ENCODE measurements around the gene FAM135A. TPM values are rescaled to one million over a fixed set of nuclear protein-coding genes. Genes with fewer than 3 reads are reported as not detected.

Gene FAM135A
- total and polyA plus RNA-seq, 2 donors (not counting 1 experiment from before 2014, with no cell fraction given) = 3.9 to 30.6 TPM

DNA sequence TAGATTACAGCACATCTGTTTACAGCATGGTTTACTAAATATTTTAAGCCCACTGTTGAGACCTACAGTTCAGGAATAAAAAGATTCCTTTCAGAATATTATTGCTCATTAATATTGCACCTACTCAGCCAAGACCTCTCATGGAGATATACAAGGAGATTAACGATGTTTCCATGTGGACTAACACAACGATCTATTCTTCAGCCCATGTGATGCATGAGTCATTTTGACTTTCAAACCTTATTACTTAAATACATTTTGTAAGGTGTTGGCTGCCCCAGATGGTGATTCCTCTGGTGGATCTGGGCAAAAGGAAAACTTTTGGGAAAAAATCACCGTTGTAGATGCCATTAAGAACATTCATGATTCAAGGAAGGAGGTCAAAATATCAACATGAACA lies 105.4 kb downstream of the FAM135A start:
- no peak overlapping the region for H3K27ac Mint-ChIP-seq
- Histone ChIP-seq H3K9me3 (ENCODE audit: control extremely low read depth in 1 of 3, control insufficient read depth in 2 of 3, insufficient read depth in 1 of 3, low read length in 2 of 3) (no peaks in the 10 kb centered on the region), H3K79me2 (ENCODE audit: control insufficient read depth, insufficient read depth, low read length) (no peaks in the 10 kb centered on the region), H2AFZ (ENCODE audit: insufficient read depth, low read depth, low read length, poor library complexity, severe bottlenecking) (no peak overlapping the region), H4K20me1 (ENCODE audit: control insufficient read depth, insufficient read depth, low read length, poor library complexity, severe bottlenecking) (no peaks in the 10 kb centered on the region), H3K9ac (ENCODE audit: low read length) (no peak overlapping the region), H3K27ac (ENCODE audit: low read length in 2 of 2) (no peak overlapping the region), H3K4me1 (ENCODE audit: control insufficient read depth in 2 of 2, insufficient read depth in 2 of 2, low read length in 2 of 2) (no peaks in the 10 kb centered on the region), H3K4me3 (ENCODE audit: control extremely low read depth in 1 of 5, extremely low read depth in 1 of 5, insufficient read depth in 1 of 5, low read depth in 2 of 5, low read length in 4 of 5) (no peak overlapping the region), H3K4me2 (replicated peaks; ENCODE audit: low read depth, low read length, poor library complexity, severe bottlenecking) (no peak overlapping the region), H3K36me3 (replicated peaks in 1 of 2; ENCODE audit: control extremely low read depth in 1 of 2, control insufficient read depth in 1 of 2, extremely low read depth in 1 of 2, insufficient read depth in 2 of 2, low read length in 1 of 2) (no peaks in the 10 kb centered on the region), H3K27me3 (replicated peaks in 1 of 4; ENCODE audit: control extremely low read depth in 1 of 4, control insufficient read depth in 3 of 4, insufficient read depth in 4 of 4, low read length in 3 of 4) (no peaks in the 10 kb centered on the region)
- H3K4me1 Mint-ChIP-seq = no peaks in the 10 kb centered on the region
- no peak overlapping the region for H3K4me3 Mint-ChIP-seq
- no peaks in the 10 kb centered on the region for H3K27me3 Mint-ChIP-seq
- TF ChIP-seq, protein P1, sequence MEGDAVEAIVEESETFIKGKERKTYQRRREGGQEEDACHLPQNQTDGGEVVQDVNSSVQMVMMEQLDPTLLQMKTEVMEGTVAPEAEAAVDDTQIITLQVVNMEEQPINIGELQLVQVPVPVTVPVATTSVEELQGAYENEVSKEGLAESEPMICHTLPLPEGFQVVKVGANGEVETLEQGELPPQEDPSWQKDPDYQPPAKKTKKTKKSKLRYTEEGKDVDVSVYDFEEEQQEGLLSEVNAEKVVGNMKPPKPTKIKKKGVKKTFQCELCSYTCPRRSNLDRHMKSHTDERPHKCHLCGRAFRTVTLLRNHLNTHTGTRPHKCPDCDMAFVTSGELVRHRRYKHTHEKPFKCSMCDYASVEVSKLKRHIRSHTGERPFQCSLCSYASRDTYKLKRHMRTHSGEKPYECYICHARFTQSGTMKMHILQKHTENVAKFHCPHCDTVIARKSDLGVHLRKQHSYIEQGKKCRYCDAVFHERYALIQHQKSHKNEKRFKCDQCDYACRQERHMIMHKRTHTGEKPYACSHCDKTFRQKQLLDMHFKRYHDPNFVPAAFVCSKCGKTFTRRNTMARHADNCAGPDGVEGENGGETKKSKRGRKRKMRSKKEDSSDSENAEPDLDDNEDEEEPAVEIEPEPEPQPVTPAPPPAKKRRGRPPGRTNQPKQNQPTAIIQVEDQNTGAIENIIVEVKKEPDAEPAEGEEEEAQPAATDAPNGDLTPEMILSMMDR (IDR thresholded peaks at IDR 0.05) = no peak
- TF ChIP-seq EZH2 (IDR thresholded peaks at IDR 0.05; ENCODE audit: borderline replicate concordance, insufficient read depth, low read depth, low read length, poor library complexity, severe bottlenecking) = no peak
- no peak for DNase-seq
- intact Hi-C loops (cut with micrococcal nuclease) = no loop called here
- POLR2A ChIA-PET = no interaction called here
- no peaks in the 10 kb centered on the region for H3K9me3 Mint-ChIP-seq (ENCODE audit: insufficient read depth)
- no peak for ATAC-seq (ENCODE audit: low read depth)
- 100% methylated on average over 1 of the region's 3 CpGs for WGBS (ENCODE audit: insufficient coverage)
- CTCF ChIA-PET = interaction anchor here (1.5 to 5.1 kb wide), 2 partner anchors 168 to 365 kb away, joined by 3 to 73 read pairs; no protein-coding TSS in a partner anchor

DNA sequence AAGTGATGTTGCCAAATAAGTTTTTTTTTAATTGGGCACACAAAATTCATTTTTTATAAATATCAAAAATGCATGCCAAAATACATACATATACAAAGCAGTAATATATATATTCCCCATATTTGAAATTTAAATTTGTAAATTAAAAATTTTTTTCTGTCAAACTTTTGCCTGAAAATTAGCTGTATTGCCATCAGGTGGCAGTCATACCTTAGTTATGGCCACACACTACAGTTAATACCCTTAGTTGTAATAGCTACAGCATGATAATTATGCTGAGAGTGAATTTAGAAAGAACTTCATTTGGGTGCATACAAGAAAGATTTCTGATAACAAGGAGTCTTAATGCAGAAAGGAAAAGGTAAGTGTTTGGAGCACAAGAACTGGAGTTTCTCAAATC lies 107.3 kb downstream of the FAM135A start:
- intact Hi-C loops (cut with micrococcal nuclease) = loop anchor here (1.0 kb wide), 2 partner anchors 166 to 364 kb away; no protein-coding TSS in a partner anchor

More for the DNA sequence above, 107.3 kb downstream of the FAM135A start:
- Histone ChIP-seq H3K27ac (ENCODE audit: low read length in 2 of 2) (no peak overlapping the region), H3K79me2 (ENCODE audit: control insufficient read depth, insufficient read depth, low read length) (no peaks in the 10 kb centered on the region), H2AFZ (ENCODE audit: insufficient read depth, low read depth, low read length, poor library complexity, severe bottlenecking) (no peak overlapping the region), H3K4me2 (replicated peaks; ENCODE audit: low read depth, low read length, poor library complexity, severe bottlenecking) (no peak overlapping the region), H3K9me3 (ENCODE audit: control extremely low read depth in 1 of 3, control insufficient read depth in 2 of 3, insufficient read depth in 1 of 3, low read length in 2 of 3) (no peaks in the 10 kb centered on the region), H4K20me1 (ENCODE audit: control insufficient read depth, insufficient read depth, low read length, poor library complexity, severe bottlenecking) (no peaks in the 10 kb centered on the region), H3K9ac (ENCODE audit: low read length) (no peak overlapping the region), H3K36me3 (replicated peaks in 1 of 2; ENCODE audit: control extremely low read depth in 1 of 2, control insufficient read depth in 1 of 2, extremely low read depth in 1 of 2, insufficient read depth in 2 of 2, low read length in 1 of 2) (no peaks in the 10 kb centered on the region), H3K27me3 (replicated peaks in 1 of 4; ENCODE audit: control extremely low read depth in 1 of 4, control insufficient read depth in 3 of 4, insufficient read depth in 4 of 4, low read length in 3 of 4) (no peaks in the 10 kb centered on the region), H3K4me3 (ENCODE audit: control extremely low read depth in 1 of 5, extremely low read depth in 1 of 5, insufficient read depth in 1 of 5, low read depth in 2 of 5, low read length in 4 of 5) (no peak overlapping the region), H3K4me1 (ENCODE audit: control insufficient read depth in 2 of 2, insufficient read depth in 2 of 2, low read length in 2 of 2) (no peaks in the 10 kb centered on the region)
- POLR2A ChIA-PET = no interaction called here
- Mint-ChIP-seq H3K4me1 (no peaks in the 10 kb centered on the region), H3K9me3 (ENCODE audit: insufficient read depth) (no peaks in the 10 kb centered on the region), H3K4me3 (no peak overlapping the region), H3K27me3 (no peaks in the 10 kb centered on the region), H3K27ac (no peak overlapping the region)
- ATAC-seq (ENCODE audit: low read depth) = no peak
- TF ChIP-seq, protein P1 (IDR thresholded peaks at IDR 0.05) = peak; percentile 64
- no peak for TF ChIP-seq EZH2 (IDR thresholded peaks at IDR 0.05; ENCODE audit: borderline replicate concordance, insufficient read depth, low read depth, low read length, poor library complexity, severe bottlenecking)
- CTCF ChIA-PET = interaction anchor here (0.6 to 5.1 kb wide), 15 partner anchors 17 to 678 kb away, joined by 3 to 73 read pairs (median 4); partner anchors contain the start of gene SMAP1
- peak; percentile 22 for DNase-seq

All from B cell (primary cell).